Measurements from ENCODE around the gene RPLP1. TPM values are rescaled to one million over a fixed set of nuclear protein-coding genes. Genes with fewer than 3 reads are reported as not detected.
"Not testable (repeated sequence)": the region's sequence is repeated elsewhere in the genome, so short reads cannot be mapped to it uniquely, and the experiment has no call there.

RPLP1 gene
- total RNA-seq, 2 donors from 2014 or later = 332 to 973 TPM

DNA sequence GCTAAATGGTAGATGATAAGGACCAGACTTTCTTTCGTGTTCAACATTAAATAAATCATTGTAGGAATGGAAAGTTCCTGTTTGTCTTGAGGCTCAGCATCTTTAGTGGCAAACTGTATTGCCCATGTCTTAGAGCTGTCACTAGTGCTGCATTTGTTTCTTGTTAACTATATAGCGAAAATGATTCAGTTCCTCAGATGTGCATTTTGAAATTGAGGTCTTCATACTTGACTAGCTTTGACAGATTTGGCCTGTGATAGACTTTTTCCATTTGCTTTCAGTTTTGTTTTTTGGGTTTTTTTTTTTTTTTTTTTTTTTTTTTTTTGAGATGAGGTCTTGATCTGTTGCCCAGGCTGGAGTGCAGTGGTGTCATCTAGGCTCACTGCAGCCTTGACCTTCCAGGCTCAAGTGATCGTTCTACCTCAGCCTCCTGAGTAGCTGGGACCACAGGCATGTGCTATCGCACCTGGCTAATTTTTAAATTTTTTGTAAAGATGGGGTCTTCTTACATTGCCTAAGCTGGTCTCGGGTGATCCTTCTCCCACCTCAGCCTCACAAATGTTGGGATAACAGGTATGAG is 9.5 kb upstream of the RPLP1 start:
- H3K36me3 ChIP-seq (replicated peaks in 1 of 2; ENCODE audit: insufficient read depth in 1 of 2, low read depth in 2 of 2) = no peaks in the 10 kb centered on the region
- no peak overlapping the region for H3K27ac ChIP-seq
- H3K4me3 ChIP-seq = no peak overlapping the region
- H3K4me1 ChIP-seq = peaks cover 3% of the 10 kb centered on the region
- no peak for ATAC-seq
- 88 to 98% methylated on average over 5 of the region's 5 CpGs for WGBS, 2 donors
- no peak for TF ChIP-seq POLR2A (IDR thresholded peaks at IDR 0.05)
- TF ChIP-seq, protein P1, sequence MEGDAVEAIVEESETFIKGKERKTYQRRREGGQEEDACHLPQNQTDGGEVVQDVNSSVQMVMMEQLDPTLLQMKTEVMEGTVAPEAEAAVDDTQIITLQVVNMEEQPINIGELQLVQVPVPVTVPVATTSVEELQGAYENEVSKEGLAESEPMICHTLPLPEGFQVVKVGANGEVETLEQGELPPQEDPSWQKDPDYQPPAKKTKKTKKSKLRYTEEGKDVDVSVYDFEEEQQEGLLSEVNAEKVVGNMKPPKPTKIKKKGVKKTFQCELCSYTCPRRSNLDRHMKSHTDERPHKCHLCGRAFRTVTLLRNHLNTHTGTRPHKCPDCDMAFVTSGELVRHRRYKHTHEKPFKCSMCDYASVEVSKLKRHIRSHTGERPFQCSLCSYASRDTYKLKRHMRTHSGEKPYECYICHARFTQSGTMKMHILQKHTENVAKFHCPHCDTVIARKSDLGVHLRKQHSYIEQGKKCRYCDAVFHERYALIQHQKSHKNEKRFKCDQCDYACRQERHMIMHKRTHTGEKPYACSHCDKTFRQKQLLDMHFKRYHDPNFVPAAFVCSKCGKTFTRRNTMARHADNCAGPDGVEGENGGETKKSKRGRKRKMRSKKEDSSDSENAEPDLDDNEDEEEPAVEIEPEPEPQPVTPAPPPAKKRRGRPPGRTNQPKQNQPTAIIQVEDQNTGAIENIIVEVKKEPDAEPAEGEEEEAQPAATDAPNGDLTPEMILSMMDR (IDR thresholded peaks at IDR 0.05) = no peak
- no peak for DNase-seq
- H3K9me3 ChIP-seq = no peaks in the 10 kb centered on the region
- H3K27me3 ChIP-seq = no peaks in the 10 kb centered on the region
- intact Hi-C loops (cut with DNase I) = no loop called here

DNA sequence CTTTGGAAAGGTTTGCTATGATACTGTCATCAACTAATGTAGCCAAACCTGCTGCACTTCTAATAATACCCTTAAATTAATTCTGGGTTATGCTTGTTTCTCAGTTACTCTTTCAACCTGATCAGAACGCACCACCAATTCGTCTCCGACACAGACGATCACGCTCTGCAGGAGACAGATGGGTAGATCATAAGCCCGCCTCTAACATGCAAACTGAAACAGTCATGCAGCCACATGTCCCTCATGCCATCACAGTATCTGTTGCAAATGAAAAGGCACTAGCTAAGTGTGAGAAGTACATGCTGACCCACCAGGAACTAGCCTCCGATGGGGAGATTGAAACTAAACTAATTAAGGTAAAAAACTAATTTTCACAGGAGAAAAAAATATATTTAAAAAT is 7.9 kb upstream of the RPLP1 start:
- no peak for DNase-seq
- no peak for ATAC-seq
- intact Hi-C loops (cut with DNase I) = no loop called here
- WGBS, 2 donors = 96 to 98% methylated on average over 7 of the region's 7 CpGs
- Histone ChIP-seq H3K27ac (no peak overlapping the region), H3K4me1 (no peaks in the 10 kb centered on the region), H3K36me3 (replicated peaks in 1 of 2; ENCODE audit: insufficient read depth in 1 of 2, low read depth in 2 of 2) (no peaks in the 10 kb centered on the region), H3K9me3 (no peaks in the 10 kb centered on the region), H3K27me3 (no peaks in the 10 kb centered on the region), H3K4me3 (no peak overlapping the region)
- TF ChIP-seq, protein P1 (IDR thresholded peaks at IDR 0.05) = no peak
- TF ChIP-seq POLR2A (IDR thresholded peaks at IDR 0.05) = no peak

- no peak overlapping the region for H3K27ac ChIP-seq
- H3K27me3 ChIP-seq = no peaks in the 10 kb centered on the region
- DNase-seq (no peak), ATAC-seq (no peak)
- no peaks in the 10 kb centered on the region for H3K36me3 ChIP-seq (replicated peaks in 1 of 2; ENCODE audit: insufficient read depth in 1 of 2, low read depth in 2 of 2)
- H3K4me1 ChIP-seq = peaks cover 4% of the 10 kb centered on the region
- TF ChIP-seq, protein P1 (IDR thresholded peaks at IDR 0.05) = no peak
- TF ChIP-seq POLR2A (IDR thresholded peaks at IDR 0.05) = no peak
- intact Hi-C loops (cut with DNase I) = no loop called here
- H3K9me3 ChIP-seq = no peaks in the 10 kb centered on the region
- 87 to 92% methylated on average over 2 of the region's 2 CpGs for WGBS, 2 donors
- no peak overlapping the region for H3K4me3 ChIP-seq
Observed at GRCh38 chr15:69446953-69447352, 5.7 kb upstream of the RPLP1 start.

DNA sequence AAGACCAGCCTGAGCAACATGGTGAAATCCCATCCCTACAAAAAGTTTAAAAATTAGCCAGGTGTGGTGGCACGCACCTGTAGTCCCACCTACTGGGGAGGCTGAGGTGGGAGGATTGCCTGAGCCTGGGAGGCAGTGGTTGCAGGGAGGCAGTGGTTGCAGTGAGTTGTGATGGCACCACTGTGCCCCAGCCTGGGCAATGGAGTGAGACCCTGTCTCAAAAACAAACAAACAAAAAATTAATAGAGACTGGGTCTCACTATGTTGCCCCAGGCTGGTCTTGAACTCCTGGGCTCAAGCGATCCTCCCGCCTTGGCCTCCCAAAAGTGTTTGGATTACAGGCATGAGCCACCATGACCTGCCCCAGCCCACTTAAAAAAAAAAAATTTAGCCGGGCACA is 2.4 kb upstream of the RPLP1 start:
- H3K9me3 ChIP-seq; H3K27ac ChIP-seq; H3K36me3 ChIP-seq (replicated peaks in 1 of 2; ENCODE audit: insufficient read depth in 1 of 2, low read depth in 2 of 2); H3K4me3 ChIP-seq; intact Hi-C loops (cut with DNase I); ATAC-seq; H3K27me3 ChIP-seq; DNase-seq: not testable (repeated sequence)
- peaks cover 26% of the 10 kb centered on the region for H3K4me1 ChIP-seq
- 96 to 98% methylated on average over 3 to 4 of the region's 4 CpGs for WGBS, 2 donors

DNA sequence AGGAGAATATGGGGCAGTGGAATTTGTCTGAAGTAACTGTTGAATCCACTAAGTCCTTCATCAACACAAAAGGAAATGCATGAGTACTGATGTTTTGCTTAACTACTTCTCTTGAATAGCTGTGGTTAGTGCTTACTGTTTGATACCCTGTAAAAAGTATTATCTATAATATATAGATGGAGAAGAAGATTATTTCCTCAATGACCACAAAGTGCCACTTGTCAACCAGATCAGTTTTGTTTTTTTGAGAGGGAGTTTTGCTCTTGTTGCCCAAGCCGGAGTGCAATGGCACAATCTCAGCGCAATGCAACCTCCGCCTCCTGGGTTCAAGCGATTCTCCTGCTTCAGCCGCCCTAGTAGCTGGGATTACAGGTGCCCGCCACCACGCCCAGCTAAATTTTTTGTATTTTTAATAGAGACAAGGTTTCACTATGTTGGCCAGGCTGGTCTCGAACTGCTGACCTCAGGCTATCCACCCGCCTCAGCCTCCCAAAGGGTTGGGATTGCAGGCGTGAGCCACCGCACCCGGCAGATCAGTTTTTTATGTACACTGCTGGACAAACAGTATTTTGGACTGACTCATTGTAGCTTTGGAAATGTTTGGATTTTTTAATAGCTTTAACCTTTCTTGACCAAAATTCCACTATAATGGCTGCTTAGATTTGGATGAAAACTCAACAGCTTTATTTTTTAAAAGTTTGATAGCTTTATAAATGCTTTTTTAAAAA is 1.5 kb upstream of the RPLP1 start:
- peaks cover 30% of the 10 kb centered on the region for H3K4me1 ChIP-seq
- WGBS, 2 donors = 83 to 92% methylated on average over 12 of the region's 12 CpGs
- H3K4me3 ChIP-seq = no peak overlapping the region
- intact Hi-C loops (cut with DNase I) = no loop called here
- ATAC-seq (no peak), DNase-seq (no peak)
- H3K27me3 ChIP-seq = no peaks in the 10 kb centered on the region
- TF ChIP-seq, protein P1 (IDR thresholded peaks at IDR 0.05) = no peak
- TF ChIP-seq POLR2A (IDR thresholded peaks at IDR 0.05) = no peak
- no peak overlapping the region for H3K27ac ChIP-seq
- no peaks in the 10 kb centered on the region for H3K9me3 ChIP-seq
- H3K36me3 ChIP-seq (replicated peaks in 1 of 2; ENCODE audit: insufficient read depth in 1 of 2, low read depth in 2 of 2) = peaks cover 0 to under 1% of the 10 kb centered on the region in 2 donors

Measured in body of pancreas (tissue), 4 donors.